IMR-90 (cell line): ENCODE measurements around the gene SYMPK.

Experiments used
- CTCF ChIP-seq: conservative IDR thresholded peaks from 2 replicates; pipeline ENCODE4 v1.5.1; 2012; ENCODE audit warnings: mild to moderate bottlenecking, low read depth, low read length, improper control_type of control experiment
- MXI1 ChIP-seq: IDR thresholded peaks from 2 replicates; pipeline ENCODE4 v1.6.1; 2012; ENCODE audit warnings: low read depth, mild to moderate bottlenecking, low read length, moderate library complexity, borderline replicate concordance
- RCOR1 ChIP-seq: IDR thresholded peaks from 2 replicates; pipeline ENCODE4 v1.6.1; 2012; ENCODE audit warnings: mild to moderate bottlenecking, low read length, improper control_type of control experiment; ENCODE audit not compliant: insufficient replicate concordance
- USF2 ChIP-seq: fragments of 150-350 bp; IDR thresholded peaks from 2 replicates; pipeline ENCODE4 v1.6.1; 2017; ENCODE audit warnings: mild to moderate bottlenecking, antibody characterized with exemption, low read length, low read depth

- no peak for TF ChIP-seq CTCF
- TF ChIP-seq MXI1, result no peak
- TF ChIP-seq USF2, result no peak
- no peak for TF ChIP-seq RCOR1
Observed at GRCh38 chr19:45873219-45873772, 10.3 kb upstream of the SYMPK start.
